ENCODE results near the gene VSTM4.
A peak's percentile ranks its signal among the peaks of the same experiment; 100 is the strongest.

The VSTM4 gene

GRCh38 chr10:49117376-49118070 is 2.2 kb upstream of the VSTM4 start:
- DNase-seq (ENCODE audit: low read depth, low spot score): no peak

GRCh38 chr10:49116509-49117375 is 1.4 kb upstream of the VSTM4 start:
- ChIA-PET POLR2A (no interaction called here), CTCF (interaction anchor here (1.3 to 1.7 kb wide), 2 partner anchors 14 to 22 kb away, joined by 3 to 8 read pairs; no protein-coding TSS in a partner anchor)
- no peak for TF ChIP-seq CTCF (IDR thresholded peaks at IDR 0.05; ENCODE audit: insufficient read depth, low read length, missing control alignments)
- DNase-seq (ENCODE audit: low read depth, low spot score): no peak
- no peak overlapping the region for H3K4me3 ChIP-seq (ENCODE audit: low read depth, low read length)

More at GRCh38 chr10:49117376-49118070, 2.2 kb upstream of the VSTM4 start:
- H3K4me3 ChIP-seq (ENCODE audit: low read depth, low read length): no peak overlapping the region
- TF ChIP-seq CTCF (IDR thresholded peaks at IDR 0.05; ENCODE audit: insufficient read depth, low read length, missing control alignments): no peak
- ChIA-PET POLR2A (no interaction called here), CTCF (interaction anchor here (1.3 to 1.7 kb wide), 3 partner anchors 13 to 44 kb away, joined by 3 to 8 read pairs (median 3); no protein-coding TSS in a partner anchor)

- DNase-seq (ENCODE audit: low read depth, low spot score): no peak
- CTCF ChIA-PET: no interaction called here
- peak overlapping the region; percentile 45 for H3K4me3 ChIP-seq (ENCODE audit: low read depth, low read length)
- POLR2A ChIA-PET: no interaction called here
- TF ChIP-seq CTCF (IDR thresholded peaks at IDR 0.05; ENCODE audit: insufficient read depth, low read length, missing control alignments): no peak
Observed at GRCh38 chr10:49115796-49116508, 630 bp upstream of the VSTM4 start.

GRCh38 chr10:49114718-49115014 is 656 bp downstream of the VSTM4 start:
- ChIA-PET POLR2A (no interaction called here), CTCF (interaction anchor here (1.4 kb wide), 1 partner anchor 9 kb away, joined by 5 read pairs; no protein-coding TSS in a partner anchor)
- H3K4me3 ChIP-seq (ENCODE audit: low read depth, low read length): peak overlapping the region; percentile 69
- DNase-seq (ENCODE audit: low read depth, low spot score): no peak
- TF ChIP-seq CTCF (IDR thresholded peaks at IDR 0.05; ENCODE audit: insufficient read depth, low read length, missing control alignments): no peak

- TF ChIP-seq CTCF (IDR thresholded peaks at IDR 0.05; ENCODE audit: insufficient read depth, low read length, missing control alignments): no peak
- CTCF ChIA-PET: interaction anchor here (0.9 to 1.4 kb wide), 2 partner anchors 8 to 25 kb away, joined by 3 to 5 read pairs; no protein-coding TSS in a partner anchor
- H3K4me3 ChIP-seq (ENCODE audit: low read depth, low read length): no peak overlapping the region
- POLR2A ChIA-PET: interaction anchor here (1.2 kb wide), 1 partner anchor 26 kb away, joined by 4 read pairs; no protein-coding TSS in a partner anchor
- no peak for DNase-seq (ENCODE audit: low read depth, low spot score)
Observed at GRCh38 chr10:49113741-49114141, 1.6 kb downstream of the VSTM4 start.
